GM19463 (cell line): ENCODE measurements around the gene UBE2G2.

ENCODE experiments used
- ATAC-seq: cut with Tn5 transposase; IDR thresholded peaks from one replicate; pipeline ENCODE4 v1.9.1; 2021; ENCODE audit warnings: mild to moderate bottlenecking, moderate library complexity; ENCODE audit not compliant: unreplicated experiment

The UBE2G2 gene

DNA sequence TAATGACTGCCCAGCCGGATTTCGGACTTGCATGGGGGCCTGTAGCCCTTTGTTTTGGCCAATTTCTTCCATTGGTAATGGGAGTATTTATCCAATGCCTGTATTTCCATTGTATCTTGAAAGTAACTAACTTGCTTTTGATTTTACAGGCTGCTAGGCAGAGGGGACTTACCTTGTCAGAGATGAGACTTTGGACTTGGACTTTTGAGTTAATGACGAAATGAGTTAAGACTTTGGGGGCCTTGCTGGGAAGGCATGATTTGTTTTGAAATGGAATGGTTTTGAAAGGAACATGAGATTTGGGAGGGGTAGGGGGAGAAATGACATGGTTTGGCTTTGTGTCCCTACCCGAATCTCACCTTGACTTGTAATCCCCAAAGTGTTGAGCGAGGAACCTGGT, 9.6 kb downstream of the UBE2G2 start:
- ATAC-seq = no peak

DNA sequence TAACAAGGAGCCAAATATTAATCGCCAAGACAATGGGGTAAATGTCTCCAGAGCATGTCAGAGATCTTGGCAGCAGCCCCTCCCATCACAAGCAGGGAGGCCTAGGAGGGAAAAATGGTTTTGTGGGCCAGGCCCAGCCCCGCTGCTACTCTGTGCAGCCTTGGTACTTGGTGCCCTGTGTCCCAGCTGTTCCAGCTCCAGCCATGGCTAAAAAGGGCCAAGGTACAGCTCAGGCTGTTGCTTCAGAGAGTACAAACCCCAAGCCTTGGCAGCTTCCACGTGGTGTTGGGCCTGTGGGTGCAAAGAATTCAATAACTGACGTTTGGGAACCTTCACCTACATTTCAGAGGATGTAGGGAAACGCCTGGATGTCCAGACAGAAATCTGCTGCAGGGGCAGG, 10.4 kb downstream of the UBE2G2 start:
- ATAC-seq = no peak

DNA sequence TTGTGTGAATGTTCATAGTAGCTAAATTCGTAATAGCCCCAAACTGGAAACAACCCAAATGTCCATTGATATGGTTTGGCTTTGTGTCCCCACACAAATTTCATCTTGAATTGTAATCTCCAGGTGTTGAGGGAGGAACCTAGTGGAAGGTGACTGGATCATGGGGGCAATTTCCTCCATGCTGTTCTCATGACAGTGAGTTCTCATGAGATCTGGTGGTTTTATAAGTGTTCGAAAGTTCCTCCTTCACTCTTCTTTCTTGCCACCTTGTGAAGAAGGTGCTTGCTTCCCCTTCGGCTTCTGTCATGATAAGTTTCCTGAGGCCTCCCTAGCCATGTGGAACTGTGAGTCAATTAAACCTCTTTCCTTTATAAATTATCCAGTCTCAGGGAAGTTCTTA, 11.3 kb downstream of the UBE2G2 start:
- no peak for ATAC-seq

DNA sequence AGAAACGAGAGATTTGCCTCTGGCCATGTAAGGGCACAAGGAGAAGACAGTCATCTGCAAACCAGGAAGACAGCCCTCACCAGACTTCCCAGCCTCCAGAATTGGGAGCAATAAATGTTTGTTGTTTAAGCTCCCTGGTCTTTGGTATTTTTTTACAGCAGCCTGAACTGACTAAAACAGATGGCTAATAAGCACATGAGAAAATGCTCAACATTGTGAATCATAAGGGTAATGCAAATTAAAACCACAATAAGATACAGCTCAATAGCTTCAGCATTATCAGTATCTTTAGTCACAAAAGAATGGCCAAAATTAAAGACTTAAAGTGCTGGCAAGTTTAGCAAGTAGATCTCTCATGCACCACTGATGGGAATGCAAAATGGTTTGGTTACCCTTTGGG, 11.7 kb downstream of the UBE2G2 start:
- ATAC-seq = no peak

DNA sequence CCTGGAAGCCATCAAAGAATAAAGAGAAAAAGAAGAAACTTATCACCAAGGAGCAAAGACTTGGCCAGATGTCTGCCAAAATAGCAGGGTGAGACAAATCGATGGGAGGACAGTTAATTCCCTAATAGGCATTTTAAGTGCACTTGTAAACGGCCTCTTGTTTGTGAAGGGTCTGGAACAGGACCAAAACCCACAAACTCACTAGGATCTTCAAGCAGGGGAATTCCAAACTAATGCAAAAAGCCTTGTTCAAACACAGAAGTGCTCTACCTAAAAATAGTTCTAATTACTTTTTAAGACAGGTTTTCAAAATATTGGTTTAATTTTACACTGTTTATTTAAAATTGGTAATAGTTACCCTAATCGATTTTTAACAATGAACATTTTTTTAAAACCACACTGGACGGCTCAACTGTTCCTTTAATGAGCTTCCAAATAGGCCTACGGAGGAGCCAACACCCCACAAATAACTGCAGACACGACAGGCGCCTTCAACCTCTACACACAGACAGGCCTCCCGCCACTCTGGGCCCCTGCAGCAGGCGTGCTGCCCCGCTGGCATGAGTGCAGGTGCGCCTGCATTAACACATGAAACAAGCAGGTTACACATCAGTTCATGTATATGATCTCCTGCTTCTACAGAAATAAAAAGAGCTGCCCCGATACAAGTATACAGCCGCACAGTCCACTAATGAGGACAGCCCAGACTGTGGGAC, 15.8 kb downstream of the UBE2G2 start:
- no peak for ATAC-seq

DNA sequence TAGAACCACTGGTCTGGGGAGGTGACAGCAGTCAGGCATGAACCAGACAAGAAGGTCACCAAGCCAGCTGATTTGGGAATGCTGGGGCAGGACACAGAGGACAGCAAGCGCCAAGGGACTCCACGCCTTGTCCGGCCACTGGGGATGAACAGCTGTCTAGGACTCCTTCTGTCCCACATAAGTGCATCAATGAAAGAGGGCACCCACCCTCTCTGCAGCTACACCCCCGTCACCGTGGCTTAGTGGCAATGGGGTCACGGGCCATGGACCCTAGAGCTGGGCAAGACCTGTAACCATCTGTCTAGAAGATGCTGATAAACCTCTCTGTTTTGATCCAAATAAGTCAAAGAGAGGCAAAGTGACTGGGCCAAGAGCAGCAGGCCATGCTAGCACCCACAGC, 16.8 kb downstream of the UBE2G2 start:
- ATAC-seq = no peak

DNA sequence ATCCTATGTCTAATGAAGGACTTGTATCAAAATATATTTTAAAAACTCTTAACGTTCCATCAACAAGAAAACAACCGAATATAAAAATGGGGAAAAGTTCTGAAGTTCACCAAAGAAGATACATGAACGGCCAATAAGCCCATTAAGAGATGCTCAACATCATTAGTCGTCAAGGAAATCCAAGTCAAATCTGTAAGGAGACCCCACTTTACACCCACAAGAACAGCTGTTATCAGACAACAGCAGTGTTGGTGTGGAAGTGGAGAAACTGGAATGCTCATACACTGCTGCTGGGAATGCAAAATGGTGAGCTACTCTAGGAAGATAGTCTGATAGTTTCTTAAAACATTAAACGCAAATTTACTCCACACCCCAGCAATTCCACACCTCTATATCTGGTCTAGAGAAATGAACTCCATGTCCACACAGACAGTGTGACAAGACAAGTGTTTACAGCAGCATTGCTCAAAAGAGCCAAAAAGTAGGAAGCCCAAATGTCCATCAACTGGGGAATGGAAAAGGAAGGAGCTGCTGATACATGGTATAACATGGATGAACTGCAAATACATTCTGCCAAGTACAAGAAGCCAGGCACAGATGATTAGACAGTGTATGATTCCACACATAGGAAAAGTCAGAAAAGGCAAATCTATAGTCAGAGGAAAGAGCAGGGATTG, 18.5 kb downstream of the UBE2G2 start:
- ATAC-seq = no peak

DNA sequence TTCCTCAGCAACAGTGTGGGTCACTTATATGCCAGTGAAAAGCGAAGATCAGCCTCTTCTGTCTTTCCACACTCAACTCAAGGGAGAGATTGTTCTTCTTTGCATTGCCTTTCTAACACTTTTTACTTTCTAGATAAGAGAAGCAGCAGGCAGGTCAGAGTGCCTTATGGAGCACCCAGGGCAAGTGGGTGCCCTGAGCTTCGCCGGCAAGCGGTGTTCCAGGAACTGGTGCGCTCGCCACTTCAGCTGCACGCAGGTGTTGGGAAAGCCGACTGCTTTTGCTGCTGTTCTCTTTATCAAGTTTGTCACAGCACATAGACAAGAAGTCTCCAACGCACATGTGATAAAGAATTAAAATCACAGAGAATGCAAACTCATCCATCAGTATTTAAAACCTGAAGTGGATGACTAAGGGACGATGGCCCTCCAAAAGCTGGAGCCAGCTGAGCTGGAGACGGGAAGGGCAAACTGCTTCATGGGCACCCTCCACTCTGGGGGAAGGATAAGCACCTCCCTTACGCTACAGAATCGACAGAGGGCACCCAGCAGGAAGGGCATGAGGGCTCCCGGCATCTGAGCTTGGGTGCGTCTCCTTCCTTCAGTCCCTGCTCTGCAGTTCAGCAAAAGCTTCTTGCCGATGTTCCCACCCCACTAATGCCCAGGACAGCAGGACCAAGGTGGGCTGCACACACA, 20.7 kb downstream of the UBE2G2 start:
- ATAC-seq = no peak

DNA sequence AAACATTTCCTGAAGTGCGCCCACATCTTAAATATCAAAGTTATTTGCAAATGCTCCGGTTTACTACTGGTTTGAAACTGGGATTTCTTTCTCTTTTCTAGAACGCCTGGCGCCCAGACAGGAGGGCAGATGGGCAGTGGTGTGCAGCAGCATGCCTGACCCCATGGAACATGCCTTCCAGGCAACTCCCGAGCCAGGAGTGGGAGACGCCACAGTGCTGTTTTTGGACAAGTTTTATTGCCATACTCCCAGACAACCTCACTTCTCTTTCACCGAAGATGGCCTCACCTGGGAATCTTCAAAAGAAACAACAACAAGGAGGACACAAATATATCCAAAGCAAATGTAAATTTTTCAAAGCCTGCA, 21.5 kb downstream of the UBE2G2 start:
- ATAC-seq = no peak

DNA sequence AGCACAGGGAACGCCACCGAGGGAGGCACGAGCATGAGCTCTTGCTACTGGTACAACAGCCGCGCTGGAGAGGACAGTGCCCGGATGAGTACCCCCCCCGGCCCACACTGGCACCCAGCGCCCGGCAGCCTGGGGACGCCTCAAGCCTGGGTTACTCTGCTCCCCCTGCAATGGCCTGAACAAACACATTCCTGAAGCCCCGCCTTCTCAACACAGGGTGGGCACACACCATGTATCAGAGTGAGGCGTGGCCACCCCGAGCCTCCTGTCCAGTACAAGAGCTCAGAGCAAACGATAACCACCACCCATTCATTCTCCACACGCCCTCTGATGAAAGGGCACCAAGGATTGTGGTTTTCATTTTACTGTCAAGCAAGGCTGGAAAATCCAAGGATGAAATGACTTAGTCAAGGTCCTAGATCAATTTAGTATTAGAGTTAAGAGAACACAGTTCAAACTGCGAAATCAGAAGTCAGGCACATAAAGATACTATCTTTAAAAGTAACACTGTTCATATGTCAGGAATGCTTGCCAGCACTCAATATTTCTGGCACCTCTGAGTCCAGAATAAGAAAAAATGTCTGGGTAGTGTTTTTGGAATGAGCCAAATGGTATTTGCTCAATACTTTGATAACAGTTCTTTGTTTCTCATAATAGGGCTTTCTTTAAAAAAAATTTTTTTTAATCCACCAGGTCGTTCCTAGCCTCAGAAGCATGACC, 22.0 kb downstream of the UBE2G2 start:
- no peak for ATAC-seq

DNA sequence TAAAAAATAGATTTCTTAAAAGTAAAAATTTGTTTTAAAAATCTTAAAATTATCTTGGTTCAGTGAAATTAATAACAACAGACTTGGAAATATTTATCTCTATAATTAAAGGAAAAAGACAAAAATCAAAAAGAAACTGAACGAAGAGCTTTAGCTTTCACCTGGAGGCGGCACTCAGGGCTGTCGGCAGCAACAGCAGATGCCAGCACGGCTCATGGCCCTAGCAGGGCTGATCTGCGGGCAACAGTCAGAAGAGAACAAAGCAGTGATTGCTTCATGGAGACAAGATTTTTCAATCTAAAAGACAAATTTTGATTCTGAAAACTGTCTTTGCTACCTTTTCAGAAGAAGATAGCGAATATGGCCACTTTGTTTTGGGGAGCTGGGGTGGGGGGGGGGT, 22.6 kb downstream of the UBE2G2 start:
- ATAC-seq = no peak

DNA sequence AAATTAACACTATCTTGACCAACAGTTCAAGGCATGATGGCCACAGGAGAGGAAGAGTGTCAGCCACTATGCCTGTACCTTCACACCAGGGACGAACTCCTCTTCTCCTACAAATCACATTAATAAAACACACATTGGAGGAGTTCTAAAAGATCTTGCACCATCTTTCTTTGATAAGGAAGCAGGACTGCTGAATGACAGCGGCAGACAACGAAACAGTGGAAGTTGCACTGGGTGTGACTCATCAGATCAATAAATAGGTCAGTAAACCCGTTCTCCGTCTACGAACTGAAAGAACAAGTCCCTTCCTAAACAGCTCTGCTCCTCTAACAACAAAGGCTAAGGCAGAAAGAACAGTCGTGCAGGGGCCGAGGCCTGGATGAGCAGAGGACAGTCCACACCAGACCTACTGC, 23.1 kb downstream of the UBE2G2 start:
- ATAC-seq = no peak

DNA sequence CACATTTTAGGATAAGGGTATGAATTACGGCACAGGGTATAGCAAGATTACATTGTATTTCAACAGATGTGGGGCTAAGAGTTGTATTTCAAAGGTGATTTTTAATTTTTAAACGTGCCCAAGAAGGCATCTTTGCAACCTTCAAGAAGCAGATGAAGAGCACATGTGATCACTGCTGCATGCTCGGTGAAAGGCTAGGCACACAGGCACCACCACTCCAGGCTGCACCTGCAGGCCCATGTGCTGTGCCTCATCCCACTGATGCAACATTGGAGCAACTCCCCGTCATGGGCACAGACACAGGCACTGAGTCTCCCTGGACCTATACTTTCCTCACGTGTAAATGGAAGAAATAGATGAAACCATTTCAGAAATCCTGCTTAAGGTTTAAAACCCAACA, 23.5 kb downstream of the UBE2G2 start:
- no peak for ATAC-seq

DNA sequence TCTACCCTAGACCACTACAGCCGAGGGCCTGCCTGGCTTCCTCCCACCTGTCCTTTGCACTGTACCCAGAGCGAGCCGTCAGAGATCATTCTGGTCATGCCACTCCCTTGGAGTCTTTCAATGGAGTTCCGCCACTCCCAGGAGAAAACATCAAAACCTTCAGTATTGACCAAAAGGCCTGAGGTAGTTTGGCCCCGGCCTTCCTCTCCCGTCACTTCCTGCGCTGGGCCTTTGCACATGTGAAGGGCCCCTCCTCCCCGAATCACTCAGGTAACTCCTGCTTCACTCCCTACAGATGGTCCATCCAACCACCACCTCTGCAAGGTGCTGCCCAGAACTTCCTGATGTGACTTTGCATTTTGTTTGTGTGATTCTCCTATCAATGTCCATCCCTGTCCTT, 26.6 kb downstream of the UBE2G2 start:
- no peak for ATAC-seq

DNA sequence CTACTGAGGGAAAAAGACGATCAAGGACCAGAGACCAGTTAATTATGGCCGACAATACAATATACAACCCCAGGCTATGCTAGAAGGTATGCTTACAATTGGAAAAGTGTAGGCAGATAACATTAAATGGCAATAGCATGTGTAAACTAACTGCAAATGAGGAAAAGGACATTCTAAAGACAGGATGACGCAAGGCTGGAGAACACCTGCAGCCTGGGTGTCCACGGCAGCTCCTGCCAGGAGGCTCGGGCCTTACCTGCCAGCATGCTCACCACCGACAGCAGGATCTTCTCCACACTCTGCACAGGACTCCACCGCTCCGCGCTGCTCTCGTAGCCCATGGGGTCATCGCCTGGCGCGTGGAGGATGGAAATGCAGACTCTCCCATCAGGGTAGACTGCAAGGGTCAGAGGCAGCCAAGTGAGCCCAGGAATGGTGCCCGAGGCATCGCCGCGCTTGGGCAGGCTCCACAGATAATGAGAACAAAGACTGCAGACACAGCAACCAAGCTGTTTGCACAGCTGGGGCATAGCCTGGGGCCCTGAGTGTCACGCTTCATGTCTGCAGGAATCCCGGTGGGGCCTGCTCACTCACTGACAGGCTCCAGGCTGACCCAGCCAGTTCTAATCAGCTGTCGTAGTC, 28.2 kb downstream of the UBE2G2 start:
- no peak for ATAC-seq

DNA sequence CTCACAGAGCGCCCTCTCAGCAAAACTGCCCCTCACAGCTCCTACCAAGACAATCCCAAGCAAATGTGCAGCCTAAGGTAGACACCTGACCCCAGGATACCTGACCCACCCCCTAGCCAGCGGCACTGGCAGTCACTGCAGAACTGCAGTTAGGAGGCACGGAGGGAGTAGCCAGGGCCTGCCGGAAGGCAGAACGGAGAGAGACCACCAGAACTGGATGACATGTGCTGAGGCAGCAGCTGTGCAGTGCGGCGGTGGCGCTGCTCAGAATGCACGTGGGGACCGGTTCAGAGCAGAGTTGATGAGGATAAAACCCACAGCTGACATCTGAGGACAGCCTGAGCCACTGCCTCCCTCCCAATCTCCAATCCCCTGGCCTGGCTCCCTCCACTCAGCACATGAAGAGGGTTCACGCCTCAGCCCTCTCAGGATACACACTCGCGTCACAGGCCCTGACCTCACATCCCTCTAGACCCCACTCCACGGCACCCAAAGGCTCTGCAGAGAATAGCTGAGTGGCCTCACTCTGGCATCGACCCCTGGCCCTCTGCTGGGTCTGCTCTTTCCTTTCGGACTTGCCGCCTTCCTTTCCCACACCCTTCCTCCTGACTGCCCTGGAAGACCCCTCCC, 29.6 kb downstream of the UBE2G2 start:
- no peak for ATAC-seq

DNA sequence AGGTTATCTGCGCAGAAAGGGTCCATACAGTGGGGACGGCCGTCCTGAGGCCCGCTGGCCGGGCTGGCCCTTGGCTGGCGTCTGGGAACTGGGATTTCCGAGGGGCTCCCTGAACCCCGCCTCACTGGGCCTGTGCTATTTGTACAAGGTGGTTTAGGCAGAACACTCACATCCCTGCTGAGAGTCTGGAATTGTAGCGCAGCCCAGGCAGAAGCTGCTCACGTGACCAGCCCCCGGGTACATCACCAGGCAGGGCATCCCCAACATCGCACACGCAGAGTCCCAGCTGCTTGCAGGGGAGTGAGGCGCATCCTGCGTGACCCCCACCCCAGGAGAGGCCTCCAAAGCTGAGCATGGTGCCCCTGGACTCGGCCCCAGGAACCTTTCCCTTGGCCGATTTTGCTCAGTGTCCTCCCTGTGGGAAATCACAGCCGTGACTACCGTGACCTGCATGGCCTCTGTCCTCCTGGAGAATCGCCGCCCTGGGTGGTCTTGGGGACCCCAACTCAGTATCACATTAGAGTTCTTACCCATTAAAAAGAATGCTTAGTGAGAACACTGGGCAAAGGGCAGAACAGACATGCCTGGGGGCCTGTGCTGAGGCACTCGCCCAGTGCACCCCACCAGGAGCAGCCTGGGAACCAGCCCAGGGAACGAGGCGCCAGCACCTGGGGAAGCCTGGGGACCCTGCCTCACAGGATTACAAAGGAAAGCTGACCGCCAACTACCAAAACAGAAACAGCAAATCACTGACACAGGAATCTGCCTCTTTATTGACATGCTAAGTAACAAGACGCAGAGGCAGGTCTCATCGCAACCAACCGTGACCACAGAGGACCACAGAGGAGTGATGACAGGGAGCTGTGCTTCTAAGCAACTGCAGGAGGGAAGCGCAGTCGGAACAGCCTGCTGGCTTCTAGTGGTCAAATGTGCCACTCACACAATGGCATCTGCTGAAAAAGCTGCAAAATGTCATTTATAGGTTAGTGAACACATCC, 33.5 kb downstream of the UBE2G2 start:
- ATAC-seq = no peak

DNA sequence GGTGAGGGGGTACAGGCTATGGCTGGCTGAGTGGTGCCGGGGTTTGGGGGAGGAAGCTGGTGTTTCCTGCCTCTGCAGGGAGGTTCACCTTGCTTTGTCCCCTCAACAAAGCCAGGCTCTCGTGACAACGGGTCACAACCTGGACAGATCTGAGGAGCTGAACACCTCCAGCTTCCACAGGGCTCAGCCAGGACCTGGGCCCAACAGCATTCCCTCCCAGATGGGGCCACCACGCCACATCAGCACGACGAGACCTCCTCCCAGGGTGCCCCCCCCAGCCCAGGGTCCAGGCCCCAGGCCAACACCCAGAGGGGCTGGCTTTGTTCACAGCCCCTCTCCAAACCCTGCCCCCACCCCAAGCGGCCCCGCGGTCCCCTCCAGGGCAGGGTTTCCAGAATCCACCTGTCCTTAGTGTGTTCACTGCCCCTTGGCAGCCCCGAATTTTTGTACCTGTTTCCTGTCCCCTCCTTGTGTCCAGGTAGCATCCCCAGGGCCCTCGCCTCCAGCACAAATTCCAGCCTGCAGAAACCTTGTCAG, 34.7 kb downstream of the UBE2G2 start:
- no peak for ATAC-seq
